HEK293 (cell line): ENCODE data around the gene ZNF771.

Experiments
- BCL11B ChIP-seq: fragments of 450-650 bp; formaldehyde crosslinking; IDR thresholded peaks from 2 replicates; pipeline ENCODE4 v1.5.1; 2016; ENCODE audit warnings: low read depth, missing biosample characterization, missing genetic modification characterization
- FEZF1 ChIP-seq: fragments of 450-650 bp; formaldehyde crosslinking; IDR thresholded peaks from 2 replicates; pipeline ENCODE4 v1.5.1; 2016; ENCODE audit warnings: missing biosample characterization, missing genetic modification characterization
- KLF10 ChIP-seq: fragments of 450-650 bp; IDR thresholded peaks from 2 replicates; pipeline ENCODE4 v1.5.1; 2018; ENCODE audit warnings: missing biosample characterization, mild to moderate bottlenecking, missing genetic modification characterization
- REPIN1 ChIP-seq: fragments of 450-650 bp; formaldehyde crosslinking; IDR thresholded peaks from 2 replicates; pipeline ENCODE4 v1.5.1; 2017; ENCODE audit warnings: missing biosample characterization, missing genetic modification characterization, low read depth
- SETDB1 ChIP-seq: IDR thresholded peaks from one replicate; pipeline ENCODE4 v1.6.1; 2017; ENCODE audit warnings: mild to moderate bottlenecking, low read length, moderate library complexity, mixed read lengths; ENCODE audit not compliant: insufficient read length
- TRIM28 ChIP-seq: IDR thresholded peaks from 2 replicates; pipeline ENCODE4 v1.6.1; 2011; ENCODE audit warnings: low read length, control low read depth, borderline replicate concordance
- YY1 ChIP-seq: fragments of 450-650 bp; formaldehyde crosslinking; IDR thresholded peaks from 2 replicates; pipeline ENCODE4 v1.5.1; 2018; ENCODE audit warnings: missing biosample characterization, missing genetic modification characterization
- ZBTB21 ChIP-seq: fragments of 450-650 bp; formaldehyde crosslinking; IDR thresholded peaks from 2 replicates; pipeline ENCODE4 v1.5.1; 2017; ENCODE audit warnings: missing biosample characterization, missing genetic modification characterization
- ZNF112 ChIP-seq: fragments of 450-650 bp; formaldehyde crosslinking; IDR thresholded peaks from 2 replicates; pipeline ENCODE4 v1.5.0; 2017; ENCODE audit warnings: missing biosample characterization, missing genetic modification characterization
- ZNF138 ChIP-seq: fragments of 450-650 bp; formaldehyde crosslinking; IDR thresholded peaks from 2 replicates; pipeline ENCODE4 v1.5.1; 2016; ENCODE audit warnings: missing biosample characterization, missing genetic modification characterization, borderline replicate concordance
- ZNF169 ChIP-seq: fragments of 450-650 bp; formaldehyde crosslinking; IDR thresholded peaks from 2 replicates; pipeline ENCODE4 v1.5.1; 2016; ENCODE audit warnings: missing biosample characterization, missing genetic modification characterization
- ZNF221 ChIP-seq: fragments of 450-650 bp; formaldehyde crosslinking; IDR thresholded peaks from 2 replicates; pipeline ENCODE4 v1.5.1; 2017; ENCODE audit warnings: missing biosample characterization, missing genetic modification characterization, borderline replicate concordance
- ZNF223 ChIP-seq: fragments of 450-650 bp; formaldehyde crosslinking; IDR thresholded peaks from 2 replicates; pipeline ENCODE4 v1.5.1; 2016; ENCODE audit warnings: missing biosample characterization, missing genetic modification characterization
- ZNF248 ChIP-seq: fragments of 450-650 bp; formaldehyde crosslinking; IDR thresholded peaks from 2 replicates; pipeline ENCODE4 v1.5.1; 2017; ENCODE audit warnings: missing biosample characterization, missing genetic modification characterization
- ZNF335 ChIP-seq: fragments of 450-650 bp; formaldehyde crosslinking; conservative IDR thresholded peaks from 2 replicates; pipeline ENCODE4 v1.5.1; 2016; ENCODE audit warnings: missing biosample characterization, missing genetic modification characterization
- ZNF423 ChIP-seq: fragments of 450-650 bp; formaldehyde crosslinking; IDR thresholded peaks from 2 replicates; pipeline ENCODE4 v1.5.1; 2016; ENCODE audit warnings: missing biosample characterization, missing genetic modification characterization
- ZNF510 ChIP-seq: fragments of 450-650 bp; formaldehyde crosslinking; IDR thresholded peaks from 2 replicates; pipeline ENCODE4 v1.5.1; 2018; ENCODE audit warnings: mild to moderate bottlenecking, missing genetic modification characterization, missing biosample characterization; ENCODE audit not compliant: insufficient replicate concordance
- ZNF514 ChIP-seq: fragments of 450-650 bp; formaldehyde crosslinking; IDR thresholded peaks from 2 replicates; pipeline ENCODE4 v1.5.1; 2016; ENCODE audit warnings: missing biosample characterization, missing genetic modification characterization
- ZNF558 ChIP-seq: fragments of 450-650 bp; formaldehyde crosslinking; IDR thresholded peaks from 2 replicates; pipeline ENCODE4 v1.5.1; 2016; ENCODE audit warnings: missing biosample characterization, missing genetic modification characterization
- ZNF610 ChIP-seq: fragments of 450-650 bp; formaldehyde crosslinking; IDR thresholded peaks from 2 replicates; pipeline ENCODE4 v1.5.1; 2016; ENCODE audit warnings: missing biosample characterization, missing genetic modification characterization, borderline replicate concordance
- ZNF621 ChIP-seq: fragments of 450-650 bp; formaldehyde crosslinking; IDR thresholded peaks from 2 replicates; pipeline ENCODE4 v1.5.1; 2017; ENCODE audit warnings: missing biosample characterization, missing genetic modification characterization
- ZNF623 ChIP-seq: fragments of 450-650 bp; formaldehyde crosslinking; IDR thresholded peaks from 2 replicates; pipeline ENCODE4 v1.5.1; 2016; ENCODE audit warnings: missing biosample characterization, missing genetic modification characterization
- ZNF658 ChIP-seq: fragments of 450-650 bp; formaldehyde crosslinking; IDR thresholded peaks from 2 replicates; pipeline ENCODE4; 2016; ENCODE audit warnings: missing biosample characterization, missing genetic modification characterization
- ZNF701 ChIP-seq: fragments of 450-650 bp; formaldehyde crosslinking; IDR thresholded peaks from 2 replicates; pipeline ENCODE4 v1.5.1; 2016; ENCODE audit warnings: missing biosample characterization, missing genetic modification characterization
- ZNF776 ChIP-seq: fragments of 450-650 bp; formaldehyde crosslinking; IDR thresholded peaks from 2 replicates; pipeline ENCODE4 v1.5.0; 2017; ENCODE audit warnings: missing biosample characterization, missing genetic modification characterization, borderline replicate concordance
- ZNF791 ChIP-seq: fragments of 450-650 bp; formaldehyde crosslinking; IDR thresholded peaks from 2 replicates; pipeline ENCODE4 v1.5.1; 2016; ENCODE audit warnings: missing biosample characterization, missing genetic modification characterization
- ZXDB ChIP-seq: fragments of 450-650 bp; formaldehyde crosslinking; IDR thresholded peaks from 2 replicates; pipeline ENCODE4 v1.5.1; 2016; ENCODE audit warnings: missing biosample characterization, missing genetic modification characterization
- TF ChIP-seq, protein P1 (sequence below): fragments of 450-650 bp; IDR thresholded peaks from 2 replicates; pipeline ENCODE4 v1.5.1; 2018; ENCODE audit warnings: missing biosample characterization, missing genetic modification characterization
- TF ChIP-seq, protein P2 (sequence below): fragments of 450-650 bp; formaldehyde crosslinking; IDR thresholded peaks from 2 replicates; pipeline ENCODE4 v1.5.1; 2017; ENCODE audit warnings: missing biosample characterization, missing genetic modification characterization
- TF ChIP-seq, protein P3 (sequence below): fragments of 450-650 bp; formaldehyde crosslinking; IDR thresholded peaks from 2 replicates; pipeline ENCODE4 v1.5.1; 2016; ENCODE audit warnings: missing biosample characterization, missing genetic modification characterization, borderline replicate concordance
- TF ChIP-seq, protein P4 (sequence below): fragments of 450-650 bp; formaldehyde crosslinking; IDR thresholded peaks from 2 replicates; pipeline ENCODE4 v1.5.1; 2016; ENCODE audit warnings: missing biosample characterization, missing genetic modification characterization

Gene ZNF771

DNA sequence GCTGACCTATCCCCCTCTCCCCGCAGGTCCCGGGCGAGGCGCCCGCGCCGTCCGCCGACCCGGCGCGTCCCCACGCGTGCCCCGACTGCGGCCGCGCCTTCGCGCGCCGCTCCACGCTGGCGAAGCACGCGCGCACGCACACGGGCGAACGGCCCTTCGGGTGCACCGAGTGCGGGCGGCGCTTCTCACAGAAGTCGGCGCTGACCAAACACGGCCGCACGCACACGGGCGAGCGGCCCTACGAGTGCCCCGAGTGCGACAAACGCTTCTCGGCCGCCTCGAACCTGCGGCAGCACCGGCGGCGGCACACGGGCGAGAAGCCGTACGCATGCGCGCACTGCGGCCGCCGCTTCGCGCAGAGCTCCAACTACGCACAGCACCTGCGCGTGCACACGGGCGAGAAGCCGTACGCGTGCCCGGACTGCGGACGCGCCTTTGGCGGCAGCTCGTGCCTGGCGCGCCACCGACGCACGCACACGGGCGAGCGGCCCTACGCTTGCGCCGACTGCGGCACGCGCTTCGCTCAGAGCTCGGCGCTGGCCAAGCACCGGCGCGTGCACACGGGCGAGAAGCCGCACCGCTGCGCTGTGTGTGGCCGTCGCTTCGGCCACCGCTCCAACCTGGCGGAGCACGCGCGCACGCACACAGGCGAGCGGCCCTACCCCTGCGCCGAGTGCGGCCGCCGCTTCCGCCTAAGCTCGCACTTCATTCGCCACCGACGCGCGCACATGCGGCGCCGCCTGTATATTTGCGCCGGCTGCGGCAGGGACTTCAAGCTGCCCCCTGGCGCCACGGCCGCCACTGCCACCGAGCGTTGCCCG lies 10.3 kb downstream of the ZNF771 start (continued):
- TF ChIP-seq ZNF791 (tag by site-specific recombination) (no peak), ZNF423 (tag by site-specific recombination) (no peak), ZBTB21 (tag by site-specific recombination) (no peak), ZNF112 (tag by site-specific recombination) (no peak), ZNF658 (tag by site-specific recombination) (no peak), ZNF621 (no peak), ZNF701 (tag by site-specific recombination) (no peak), BCL11B (tag by site-specific recombination) (no peak), ZNF623 (tag by site-specific recombination) (no peak), YY1 (tag by site-specific recombination) (peak; percentile 57), ZNF248 (no peak), ZNF223 (tag by site-specific recombination) (no peak), ZNF221 (tag by site-specific recombination) (no peak), REPIN1 (tag by site-specific recombination) (no peak), ZNF514 (tag by site-specific recombination) (no peak), SETDB1 (no peak), TRIM28 (no peak), FEZF1 (tag by site-specific recombination) (no peak), ZNF138 (tag by site-specific recombination) (no peak), ZNF610 (tag by site-specific recombination) (peak; percentile 61; the same call in 1 of the 2 replicates), KLF10 (tag by site-specific recombination) (peak; percentile 14; the same call in 1 of the 2 replicates), ZNF510 (no peak), ZNF776 (tag by site-specific recombination) (no peak), ZNF558 (no peak), ZNF169 (tag by site-specific recombination) (no peak), ZNF335 (tag by site-specific recombination) (peak; percentile 80), ZXDB (tag by site-specific recombination) (peak; percentile 88)
- TF ChIP-seq, protein P1, sequence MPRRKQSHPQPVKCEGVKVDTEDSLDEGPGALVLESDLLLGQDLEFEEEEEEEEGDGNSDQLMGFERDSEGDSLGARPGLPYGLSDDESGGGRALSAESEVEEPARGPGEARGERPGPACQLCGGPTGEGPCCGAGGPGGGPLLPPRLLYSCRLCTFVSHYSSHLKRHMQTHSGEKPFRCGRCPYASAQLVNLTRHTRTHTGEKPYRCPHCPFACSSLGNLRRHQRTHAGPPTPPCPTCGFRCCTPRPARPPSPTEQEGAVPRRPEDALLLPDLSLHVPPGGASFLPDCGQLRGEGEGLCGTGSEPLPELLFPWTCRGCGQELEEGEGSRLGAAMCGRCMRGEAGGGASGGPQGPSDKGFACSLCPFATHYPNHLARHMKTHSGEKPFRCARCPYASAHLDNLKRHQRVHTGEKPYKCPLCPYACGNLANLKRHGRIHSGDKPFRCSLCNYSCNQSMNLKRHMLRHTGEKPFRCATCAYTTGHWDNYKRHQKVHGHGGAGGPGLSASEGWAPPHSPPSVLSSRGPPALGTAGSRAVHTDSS (tag by site-specific recombination): no peak
- TF ChIP-seq, protein P2, sequence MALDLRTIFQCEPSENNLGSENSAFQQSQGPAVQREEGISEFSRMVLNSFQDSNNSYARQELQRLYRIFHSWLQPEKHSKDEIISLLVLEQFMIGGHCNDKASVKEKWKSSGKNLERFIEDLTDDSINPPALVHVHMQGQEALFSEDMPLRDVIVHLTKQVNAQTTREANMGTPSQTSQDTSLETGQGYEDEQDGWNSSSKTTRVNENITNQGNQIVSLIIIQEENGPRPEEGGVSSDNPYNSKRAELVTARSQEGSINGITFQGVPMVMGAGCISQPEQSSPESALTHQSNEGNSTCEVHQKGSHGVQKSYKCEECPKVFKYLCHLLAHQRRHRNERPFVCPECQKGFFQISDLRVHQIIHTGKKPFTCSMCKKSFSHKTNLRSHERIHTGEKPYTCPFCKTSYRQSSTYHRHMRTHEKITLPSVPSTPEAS: no peak
- TF ChIP-seq, protein P3, sequence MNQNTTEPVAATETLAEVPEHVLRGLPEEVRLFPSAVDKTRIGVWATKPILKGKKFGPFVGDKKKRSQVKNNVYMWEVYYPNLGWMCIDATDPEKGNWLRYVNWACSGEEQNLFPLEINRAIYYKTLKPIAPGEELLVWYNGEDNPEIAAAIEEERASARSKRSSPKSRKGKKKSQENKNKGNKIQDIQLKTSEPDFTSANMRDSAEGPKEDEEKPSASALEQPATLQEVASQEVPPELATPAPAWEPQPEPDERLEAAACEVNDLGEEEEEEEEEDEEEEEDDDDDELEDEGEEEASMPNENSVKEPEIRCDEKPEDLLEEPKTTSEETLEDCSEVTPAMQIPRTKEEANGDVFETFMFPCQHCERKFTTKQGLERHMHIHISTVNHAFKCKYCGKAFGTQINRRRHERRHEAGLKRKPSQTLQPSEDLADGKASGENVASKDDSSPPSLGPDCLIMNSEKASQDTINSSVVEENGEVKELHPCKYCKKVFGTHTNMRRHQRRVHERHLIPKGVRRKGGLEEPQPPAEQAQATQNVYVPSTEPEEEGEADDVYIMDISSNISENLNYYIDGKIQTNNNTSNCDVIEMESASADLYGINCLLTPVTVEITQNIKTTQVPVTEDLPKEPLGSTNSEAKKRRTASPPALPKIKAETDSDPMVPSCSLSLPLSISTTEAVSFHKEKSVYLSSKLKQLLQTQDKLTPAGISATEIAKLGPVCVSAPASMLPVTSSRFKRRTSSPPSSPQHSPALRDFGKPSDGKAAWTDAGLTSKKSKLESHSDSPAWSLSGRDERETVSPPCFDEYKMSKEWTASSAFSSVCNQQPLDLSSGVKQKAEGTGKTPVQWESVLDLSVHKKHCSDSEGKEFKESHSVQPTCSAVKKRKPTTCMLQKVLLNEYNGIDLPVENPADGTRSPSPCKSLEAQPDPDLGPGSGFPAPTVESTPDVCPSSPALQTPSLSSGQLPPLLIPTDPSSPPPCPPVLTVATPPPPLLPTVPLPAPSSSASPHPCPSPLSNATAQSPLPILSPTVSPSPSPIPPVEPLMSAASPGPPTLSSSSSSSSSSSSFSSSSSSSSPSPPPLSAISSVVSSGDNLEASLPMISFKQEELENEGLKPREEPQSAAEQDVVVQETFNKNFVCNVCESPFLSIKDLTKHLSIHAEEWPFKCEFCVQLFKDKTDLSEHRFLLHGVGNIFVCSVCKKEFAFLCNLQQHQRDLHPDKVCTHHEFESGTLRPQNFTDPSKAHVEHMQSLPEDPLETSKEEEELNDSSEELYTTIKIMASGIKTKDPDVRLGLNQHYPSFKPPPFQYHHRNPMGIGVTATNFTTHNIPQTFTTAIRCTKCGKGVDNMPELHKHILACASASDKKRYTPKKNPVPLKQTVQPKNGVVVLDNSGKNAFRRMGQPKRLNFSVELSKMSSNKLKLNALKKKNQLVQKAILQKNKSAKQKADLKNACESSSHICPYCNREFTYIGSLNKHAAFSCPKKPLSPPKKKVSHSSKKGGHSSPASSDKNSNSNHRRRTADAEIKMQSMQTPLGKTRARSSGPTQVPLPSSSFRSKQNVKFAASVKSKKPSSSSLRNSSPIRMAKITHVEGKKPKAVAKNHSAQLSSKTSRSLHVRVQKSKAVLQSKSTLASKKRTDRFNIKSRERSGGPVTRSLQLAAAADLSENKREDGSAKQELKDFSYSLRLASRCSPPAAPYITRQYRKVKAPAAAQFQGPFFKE (tag by site-specific recombination): no peak
- TF ChIP-seq, protein P4, sequence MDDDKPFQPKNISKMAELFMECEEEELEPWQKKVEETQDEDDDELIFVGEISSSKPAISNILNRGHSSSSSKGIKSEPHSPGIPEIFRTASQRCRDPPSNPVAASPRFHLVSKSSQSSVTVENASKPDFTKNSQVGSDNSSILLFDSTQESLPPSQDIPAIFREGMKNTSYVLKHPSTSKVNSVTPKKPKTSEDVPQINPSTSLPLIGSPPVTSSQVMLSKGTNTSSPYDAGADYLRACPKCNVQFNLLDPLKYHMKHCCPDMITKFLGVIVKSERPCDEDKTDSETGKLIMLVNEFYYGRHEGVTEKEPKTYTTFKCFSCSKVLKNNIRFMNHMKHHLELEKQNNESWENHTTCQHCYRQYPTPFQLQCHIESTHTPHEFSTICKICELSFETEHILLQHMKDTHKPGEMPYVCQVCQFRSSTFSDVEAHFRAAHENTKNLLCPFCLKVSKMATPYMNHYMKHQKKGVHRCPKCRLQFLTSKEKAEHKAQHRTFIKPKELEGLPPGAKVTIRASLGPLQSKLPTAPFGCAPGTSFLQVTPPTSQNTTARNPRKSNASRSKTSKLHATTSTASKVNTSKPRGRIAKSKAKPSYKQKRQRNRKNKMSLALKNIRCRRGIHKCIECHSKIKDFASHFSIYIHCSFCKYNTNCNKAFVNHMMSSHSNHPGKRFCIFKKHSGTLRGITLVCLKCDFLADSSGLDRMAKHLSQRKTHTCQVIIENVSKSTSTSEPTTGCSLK (tag by site-specific recombination): no peak
